ENCODE measurements around the gene TTYH3. TPM values are rescaled to one million over a fixed set of nuclear protein-coding genes. Genes with fewer than 3 reads are reported as not detected.

TTYH3 gene
- total RNA-seq, 1 donor from 2014 or later: 48.3 TPM

- DNase-seq (ENCODE audit: low read depth, low spot score): no peak
Measured at GRCh38 chr7:2634267-2635145, 2.7 kb downstream of the TTYH3 start.

DNA sequence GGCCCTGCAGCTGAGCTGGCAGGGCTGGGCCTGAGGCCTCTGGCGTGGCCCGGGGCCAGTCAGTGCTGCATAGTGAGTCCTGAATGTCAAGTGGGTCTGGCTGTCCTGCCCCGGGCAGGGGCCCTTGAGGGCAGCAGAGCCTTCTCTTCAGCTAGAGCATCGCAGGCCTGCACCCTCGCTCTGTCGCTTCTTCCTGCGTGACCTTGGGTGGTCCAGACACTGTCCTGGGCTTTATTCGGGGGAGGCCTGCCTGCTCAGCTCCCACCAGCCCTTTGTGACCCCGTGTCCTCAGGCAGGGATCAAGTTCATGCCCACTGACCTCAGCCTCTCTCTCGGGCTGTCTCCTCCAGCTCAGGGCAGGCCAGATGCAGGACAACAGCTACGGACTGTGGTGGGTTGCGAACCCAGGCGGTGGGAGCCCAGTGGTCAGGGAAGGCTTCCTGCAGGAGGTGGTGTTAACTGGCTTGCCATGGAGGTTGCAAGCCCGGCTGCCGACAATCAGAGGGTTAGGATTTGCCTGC lies 3.4 kb downstream of the TTYH3 start:
- DNase-seq (ENCODE audit: low read depth, low spot score): no peak

GRCh38 chr7:2635810-2636701 lies 4.3 kb downstream of the TTYH3 start:
- no peak for DNase-seq (ENCODE audit: low read depth, low spot score)

GRCh38 chr7:2637066-2637471 lies 5.3 kb downstream of the TTYH3 start:
- no peak for DNase-seq (ENCODE audit: low read depth, low spot score)

GRCh38 chr7:2637505-2638223 lies 5.9 kb downstream of the TTYH3 start:
- DNase-seq (ENCODE audit: low read depth, low spot score): no peak

- no peak for DNase-seq (ENCODE audit: low read depth, low spot score)
Measured at GRCh38 chr7:2638224-2638991, 6.6 kb downstream of the TTYH3 start.

GRCh38 chr7:2639181-2639681 lies 7.4 kb downstream of the TTYH3 start:
- DNase-seq (ENCODE audit: low read depth, low spot score): no peak

DNA sequence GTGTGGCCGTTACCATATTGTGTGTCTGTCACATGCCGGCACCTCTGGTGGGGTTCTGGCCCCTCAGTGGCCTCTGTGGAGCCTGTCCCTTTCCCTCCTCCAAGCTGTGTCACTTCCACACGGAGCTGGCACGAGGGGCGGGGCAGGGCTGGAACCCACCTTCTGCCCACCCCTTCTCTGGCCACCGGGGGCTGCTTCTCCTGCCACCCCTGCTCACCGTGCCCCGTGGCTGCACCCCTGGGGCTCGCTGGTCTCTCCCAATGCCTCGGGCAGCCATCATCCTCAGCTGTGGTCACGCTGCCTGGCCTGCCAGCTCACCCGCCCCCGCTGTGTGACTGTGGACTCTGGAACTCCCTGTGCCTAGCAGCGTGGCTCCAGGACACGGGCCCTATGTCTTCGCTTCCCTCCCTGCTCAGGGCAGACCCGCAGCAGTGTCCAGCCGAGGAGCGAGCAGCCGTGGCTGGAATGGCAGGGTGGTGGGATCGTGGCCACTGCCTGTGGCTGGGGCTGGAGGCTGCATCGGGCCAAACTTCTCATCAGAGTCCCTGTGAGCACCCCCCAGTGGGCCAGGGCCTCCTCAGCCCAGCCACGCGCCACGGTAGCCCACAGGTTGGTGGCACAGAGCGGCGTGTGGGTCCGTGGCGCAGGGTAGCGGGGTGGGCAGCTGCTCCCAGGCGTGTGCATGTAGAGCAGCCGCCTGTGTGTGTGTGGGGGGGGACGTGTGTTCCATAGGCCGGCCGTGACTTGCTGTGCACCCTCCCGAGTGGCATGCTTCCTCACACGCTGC lies 8.1 kb downstream of the TTYH3 start:
- no peak for DNase-seq (ENCODE audit: low read depth, low spot score)

- DNase-seq (ENCODE audit: low read depth, low spot score): no peak
Measured at GRCh38 chr7:2640482-2640830, 8.7 kb downstream of the TTYH3 start.

DNA sequence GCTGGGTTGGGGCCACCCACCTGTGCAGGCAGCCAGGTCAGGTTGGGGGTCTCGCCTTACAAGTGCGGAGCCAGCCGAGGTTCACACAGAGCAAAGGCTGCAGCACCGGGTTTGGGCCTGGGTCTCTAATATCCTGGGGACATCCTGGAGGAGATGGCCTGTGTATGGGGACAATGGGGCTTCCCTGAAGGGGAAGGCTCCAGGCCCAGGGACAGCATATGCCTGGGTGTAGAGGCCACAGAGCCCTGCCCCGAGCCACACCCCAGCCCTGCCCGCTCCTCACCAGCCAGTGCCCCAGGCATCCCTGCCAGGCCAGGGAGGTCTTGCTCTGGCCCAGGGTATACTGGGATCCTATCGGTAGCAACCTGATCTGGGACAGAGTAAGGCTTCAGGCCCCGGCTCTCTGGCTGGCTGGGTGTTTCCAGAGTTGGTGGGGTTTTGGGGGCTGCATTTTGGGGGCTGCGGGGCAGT lies 9.1 kb downstream of the TTYH3 start:
- DNase-seq (ENCODE audit: low read depth, low spot score): no peak

DNA sequence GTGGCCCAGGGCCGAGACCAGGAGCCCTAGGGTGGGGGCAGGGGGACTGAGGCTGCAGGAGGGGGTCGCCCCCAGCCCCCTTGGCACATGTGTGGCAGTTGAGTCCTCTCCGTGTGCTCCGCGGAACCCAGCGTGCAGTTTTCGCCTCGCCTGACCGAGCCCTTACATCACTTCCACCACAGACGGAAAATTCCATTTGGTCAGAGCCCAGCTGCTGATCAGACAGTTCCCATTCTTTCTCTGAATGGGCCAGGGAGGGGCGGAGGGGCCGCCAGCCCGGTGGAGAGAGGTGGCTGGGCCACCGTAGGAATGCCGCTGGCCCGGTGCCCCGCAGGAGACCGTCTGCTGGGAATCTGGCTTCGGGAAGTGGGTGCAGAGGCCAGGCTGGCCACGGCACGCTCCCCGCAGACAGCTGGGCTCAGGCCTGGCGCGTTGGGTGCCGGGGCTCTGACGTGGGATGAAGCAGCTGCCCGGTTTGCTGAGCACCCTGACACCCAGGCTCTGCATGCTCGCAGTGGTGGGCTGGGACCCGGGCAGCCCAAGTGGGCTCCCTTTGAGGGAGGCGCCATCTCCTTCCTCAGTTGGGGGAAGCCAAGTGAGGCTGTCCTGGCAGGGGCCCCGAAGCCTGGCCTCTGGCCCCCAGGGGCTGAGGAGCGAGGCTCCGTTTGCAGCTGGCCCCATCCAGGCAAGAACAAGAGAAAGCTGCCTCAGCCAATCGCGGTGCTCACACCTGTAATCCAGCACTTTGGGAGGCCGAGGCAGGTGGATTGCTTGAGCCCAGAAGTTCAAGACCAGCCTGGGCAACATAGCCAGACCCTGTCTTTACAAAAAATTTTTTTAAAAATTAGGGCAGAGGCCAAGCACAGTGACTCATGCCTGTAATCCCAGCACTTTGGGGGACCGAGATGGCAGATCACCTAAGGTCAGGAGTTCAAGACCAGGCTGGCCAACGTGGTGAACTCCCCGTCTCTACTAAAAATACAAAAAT lies 9.9 kb downstream of the TTYH3 start:
- peak; percentile 95 for DNase-seq (ENCODE audit: low read depth, low spot score)

GRCh38 chr7:2643386-2644219 lies 11.8 kb downstream of the TTYH3 start:
- no peak for DNase-seq (ENCODE audit: low read depth, low spot score)

DNA sequence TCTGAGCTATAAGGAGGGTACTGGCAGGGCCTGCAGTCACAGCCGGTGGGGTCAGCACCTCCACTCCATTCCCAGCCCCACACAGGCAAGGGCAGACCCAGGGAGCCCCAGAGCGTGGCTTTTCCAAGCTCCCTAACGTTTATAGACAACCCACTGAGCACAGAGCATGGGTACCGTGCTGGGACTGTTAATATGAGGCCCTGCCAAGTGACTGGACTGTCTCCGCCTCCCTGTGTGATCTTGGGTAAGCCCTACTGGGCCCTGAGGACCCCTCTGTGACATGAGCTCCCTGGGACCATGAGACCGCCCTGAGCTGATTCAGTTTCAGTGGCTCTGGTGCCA lies 12.4 kb downstream of the TTYH3 start:
- DNase-seq (ENCODE audit: low read depth, low spot score): no peak

- no peak for DNase-seq (ENCODE audit: low read depth, low spot score)
Measured at GRCh38 chr7:2644562-2645273, 12.9 kb downstream of the TTYH3 start.

- no peak for DNase-seq (ENCODE audit: low read depth, low spot score)
Measured at GRCh38 chr7:2645274-2645868, 13.6 kb downstream of the TTYH3 start.

DNA sequence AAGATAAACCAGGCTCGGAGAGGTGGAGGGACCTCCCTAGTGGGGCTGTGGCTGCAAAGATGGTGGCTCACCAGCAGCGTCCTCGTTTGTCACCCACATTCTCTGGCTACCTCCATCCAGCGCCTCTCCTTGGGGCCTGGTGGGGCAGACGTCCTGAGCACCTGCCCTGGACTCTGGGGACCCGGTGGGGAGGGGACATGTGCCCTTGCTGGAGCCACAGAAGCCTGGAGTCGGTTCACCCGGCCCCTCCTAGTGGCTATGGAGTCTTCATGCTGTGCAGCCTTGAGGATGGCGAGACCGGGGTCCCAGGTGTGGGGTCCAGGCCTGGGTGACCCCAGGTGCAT lies 14.5 kb downstream of the TTYH3 start:
- no peak for DNase-seq (ENCODE audit: low read depth, low spot score)
